SK-N-SH treated with all-trans-retinoic acid at 6 μM for 48 hours (cell line): ENCODE measurements around the gene CACNA1D.

ENCODE experiments used
- ARNTL ChIP-seq: fragments of 450-650 bp; formaldehyde crosslinking; IDR thresholded peaks from 2 replicates; pipeline ENCODE4 v1.5.0; 2020; ENCODE audit warnings: low read depth, mild to moderate bottlenecking, moderate library complexity, borderline replicate concordance
- ESRRG ChIP-seq: fragments of 250-450 bp; sonication (Bioruptor Pico); IDR thresholded peaks from 2 replicates; pipeline ENCODE4 v1.6.1; 2021; ENCODE audit warnings: mild to moderate bottlenecking
- GLIS3 ChIP-seq: fragments of 250-450 bp; sonication (Bioruptor Pico); IDR thresholded peaks from 2 replicates; pipeline ENCODE4 v1.5.0; 2020; ENCODE audit warnings: mild to moderate bottlenecking, moderate library complexity
- ISL1 ChIP-seq: fragments of 250-450 bp; sonication (Bioruptor Pico); IDR thresholded peaks from 2 replicates; pipeline ENCODE4 v2.1.2; 2022; ENCODE audit warnings: mild to moderate bottlenecking, moderate library complexity
- PATZ1 ChIP-seq: fragments of 250-450 bp; sonication (Bioruptor Pico); IDR thresholded peaks from 2 replicates; pipeline ENCODE4 v1.8.0; 2020; ENCODE audit warnings: mild to moderate bottlenecking, moderate library complexity, borderline replicate concordance
- RARB ChIP-seq: fragments of 250-450 bp; sonication (Bioruptor Pico); IDR thresholded peaks from 2 replicates; pipeline ENCODE4 v1.8.0; 2021; ENCODE audit warnings: mild to moderate bottlenecking, moderate library complexity
- TCF4 ChIP-seq: fragments of 250-450 bp; sonication (Bioruptor Pico); IDR thresholded peaks from 2 replicates; pipeline ENCODE4 v1.8.0; 2021; ENCODE audit warnings: mild to moderate bottlenecking, moderate library complexity, borderline replicate concordance
- TOX ChIP-seq: fragments of 250-450 bp; sonication (Bioruptor Pico); IDR thresholded peaks from 2 replicates; pipeline ENCODE4 v1.8.0; 2021; ENCODE audit warnings: mild to moderate bottlenecking, moderate library complexity, borderline replicate concordance
- ZFP3 ChIP-seq: fragments of 250-450 bp; sonication (Bioruptor Pico); IDR thresholded peaks from 2 replicates; pipeline ENCODE4 v1.5.0; 2020; ENCODE audit warnings: mild to moderate bottlenecking, moderate library complexity
- ZNF565 ChIP-seq: fragments of 450-650 bp; formaldehyde crosslinking; conservative IDR thresholded peaks from 2 replicates; pipeline ENCODE4 v1.5.0; 2020; ENCODE audit warnings: low read depth, mild to moderate bottlenecking, moderate library complexity
- ZNF70 ChIP-seq: fragments of 450-650 bp; formaldehyde crosslinking; IDR thresholded peaks from 2 replicates; pipeline ENCODE4 v1.5.0; 2020; ENCODE audit warnings: mild to moderate bottlenecking, moderate library complexity

GRCh38 chr3:53577506-53577905 is 83.1 kb downstream of the CACNA1D start:
- TF ChIP-seq TCF4 (CRISPR knock-in tag) (no peak), RARB (CRISPR knock-in tag) (no peak), ARNTL (no peak), GLIS3 (CRISPR knock-in tag) (no peak), PATZ1 (no peak), TOX (CRISPR knock-in tag) (no peak), ESRRG (CRISPR knock-in tag) (no peak), ZFP3 (CRISPR knock-in tag) (no peak), ZNF70 (no peak), ISL1 (no peak), ZNF565 (CRISPR knock-in tag) (no peak)
